GM12878 (cell line): ENCODE measurements around the gene SARM1. TPM values are rescaled to one million over a fixed set of nuclear protein-coding genes. Genes with fewer than 3 reads are reported as not detected.

Experiments used
- BMI1 ChIP-seq: fragments of 450-650 bp; IDR thresholded peaks from 2 replicates; pipeline ENCODE4 v1.6.1; 2016; ENCODE audit warnings: mild to moderate bottlenecking, moderate library complexity, borderline replicate concordance
- ESRRA ChIP-seq: IDR thresholded peaks from 2 replicates; pipeline ENCODE4 v1.6.1; 2012; ENCODE audit warnings: mild to moderate bottlenecking, low read length, improper control_type of control experiment
- KLF5 ChIP-seq: fragments of 450-650 bp; IDR thresholded peaks from 2 replicates; pipeline ENCODE4 v1.6.1; 2014; ENCODE audit warnings: mild to moderate bottlenecking; ENCODE audit not compliant: partially characterized antibody
- NFYB ChIP-seq: IDR thresholded peaks from 2 replicates; pipeline ENCODE4 v1.6.1; 2011; ENCODE audit warnings: low read depth, mild to moderate bottlenecking, low read length, improper control_type of control experiment, moderate library complexity; ENCODE audit not compliant: insufficient read depth
- ZNF384 ChIP-seq: IDR thresholded peaks from 2 replicates; pipeline ENCODE4 v1.6.1; 2012; ENCODE audit warnings: low read depth, mild to moderate bottlenecking, low read length, improper control_type of control experiment, borderline replicate concordance
- polyA plus RNA-seq, 11 experiments: library from polyadenylated mRNA; depleted of rRNA in 4 of 11; unstranded in 6 of 11; stranded (reverse) in 5 of 11; fragments of >200 nt; fragmentation: Nextera tagmentation in 4 of 11; fragmentation: Illumina TruSeq in 1 of 11; extraction: Ambion mirVana in 4 of 11; extraction: Trizol in 1 of 11; gene quantifications; 1 replicate in 1 of 11; 2 replicates in 10 of 11; pipeline versions ENCODE4 v1.2.1 to v1.2.3, GENCODE V29; 2011 to 2016; ENCODE audit warnings: inconsistent platforms in 2 of 11, missing spikeins in 2 of 11, low read depth in 1 of 11
- total RNA-seq, 4 experiments: library from RNA; depleted of rRNA in 3 of 4; stranded (reverse); fragments of >200 nt in 3 of 4; fragmentation: Illumina TruSeq in 1 of 4; extraction: Trizol in 1 of 4; gene quantifications; 2 replicates each; pipeline versions ENCODE4 v1.2.1 to v1.2.3, GENCODE V29; 2013 to 2021
- TF ChIP-seq, protein P1 (sequence below), 3 experiments: IDR thresholded peaks in 2 of 3; conservative IDR thresholded peaks in 1 of 3; 2 replicates each; pipeline ENCODE4 v1.5.1; 2011; ENCODE audit warnings: low read depth in 3 of 3, low read length in 3 of 3, mild to moderate bottlenecking in 3 of 3, control low read depth in 2 of 3, moderate library complexity in 2 of 3, inconsistent platforms in 1 of 3, mixed read lengths in 1 of 3; ENCODE audit not compliant: control insufficient read depth in 2 of 3, insufficient read depth in 1 of 3; ENCODE audit errors: extremely low read depth in 1 of 3
- TF ChIP-seq, protein P2 (sequence below): fragments of 150-350 bp; IDR thresholded peaks from 2 replicates; pipeline ENCODE4 v1.6.1; 2016; ENCODE audit warnings: low read depth, low read length

SARM1 gene
- total and polyA plus RNA-seq, 10 of the 15 experiments (the other 5 are each of a cell fraction or from before 2014, with no cell fraction given): 0.56 to 25.3 (median 11.9) TPM

DNA sequence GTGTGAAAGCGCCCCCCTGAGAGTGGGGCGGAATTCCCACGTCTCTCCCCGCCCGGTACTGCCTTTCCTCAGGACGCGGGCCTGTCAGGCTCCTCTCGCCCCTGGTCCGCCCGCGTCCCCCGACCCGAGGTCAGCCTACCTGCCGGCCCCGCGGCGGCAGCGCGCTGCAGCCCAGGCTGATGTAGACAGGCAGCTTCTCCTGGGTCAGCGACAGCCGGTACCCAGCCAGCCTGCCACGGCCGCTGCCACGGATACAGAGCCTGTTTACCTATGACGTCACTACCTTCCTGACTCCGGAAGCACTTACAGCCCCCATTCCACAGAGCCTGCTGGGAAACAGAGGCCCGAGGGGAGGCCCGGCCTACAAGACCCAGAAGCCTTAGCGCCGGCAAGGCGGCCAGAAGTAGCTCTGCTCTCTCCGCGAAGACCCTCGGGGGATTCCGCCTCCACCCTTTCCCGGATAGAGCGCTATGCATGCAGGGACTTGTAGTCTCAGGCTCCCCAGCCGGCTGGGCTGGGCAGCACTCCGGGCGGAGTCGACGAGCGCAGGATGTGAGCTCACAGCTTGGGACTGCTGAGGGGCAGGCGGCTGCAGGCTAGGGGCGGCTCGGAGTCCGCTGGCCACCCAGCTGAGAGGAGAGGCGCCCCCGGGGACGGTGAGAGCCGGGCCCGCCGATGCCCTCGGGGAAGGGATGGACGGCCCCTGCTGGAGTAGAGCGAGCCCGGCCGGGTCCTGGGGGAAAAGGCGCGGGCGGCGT is 36.1 kb upstream of the SARM1 start, which contains the start of the genes IFT20 and TNFAIP1 (continued):
- TF ChIP-seq, protein P1, sequence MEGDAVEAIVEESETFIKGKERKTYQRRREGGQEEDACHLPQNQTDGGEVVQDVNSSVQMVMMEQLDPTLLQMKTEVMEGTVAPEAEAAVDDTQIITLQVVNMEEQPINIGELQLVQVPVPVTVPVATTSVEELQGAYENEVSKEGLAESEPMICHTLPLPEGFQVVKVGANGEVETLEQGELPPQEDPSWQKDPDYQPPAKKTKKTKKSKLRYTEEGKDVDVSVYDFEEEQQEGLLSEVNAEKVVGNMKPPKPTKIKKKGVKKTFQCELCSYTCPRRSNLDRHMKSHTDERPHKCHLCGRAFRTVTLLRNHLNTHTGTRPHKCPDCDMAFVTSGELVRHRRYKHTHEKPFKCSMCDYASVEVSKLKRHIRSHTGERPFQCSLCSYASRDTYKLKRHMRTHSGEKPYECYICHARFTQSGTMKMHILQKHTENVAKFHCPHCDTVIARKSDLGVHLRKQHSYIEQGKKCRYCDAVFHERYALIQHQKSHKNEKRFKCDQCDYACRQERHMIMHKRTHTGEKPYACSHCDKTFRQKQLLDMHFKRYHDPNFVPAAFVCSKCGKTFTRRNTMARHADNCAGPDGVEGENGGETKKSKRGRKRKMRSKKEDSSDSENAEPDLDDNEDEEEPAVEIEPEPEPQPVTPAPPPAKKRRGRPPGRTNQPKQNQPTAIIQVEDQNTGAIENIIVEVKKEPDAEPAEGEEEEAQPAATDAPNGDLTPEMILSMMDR (IDR thresholded peaks at IDR 0.05 in 2 of 3, conservative IDR thresholded peaks at IDR 0.05 in 1 of 3; ENCODE audit: control insufficient read depth in 2 of 3, extremely low read depth in 1 of 3, insufficient read depth in 1 of 3, low read depth in 3 of 3, low read length in 3 of 3): no peak
- TF ChIP-seq NFYB: no peak
- TF ChIP-seq BMI1: peak; percentile 32; the same call in 1 of the 2 replicates
- TF ChIP-seq KLF5: peak; percentile 95
- no peak for TF ChIP-seq ZNF384
- no peak for TF ChIP-seq ESRRA
- TF ChIP-seq, protein P2, sequence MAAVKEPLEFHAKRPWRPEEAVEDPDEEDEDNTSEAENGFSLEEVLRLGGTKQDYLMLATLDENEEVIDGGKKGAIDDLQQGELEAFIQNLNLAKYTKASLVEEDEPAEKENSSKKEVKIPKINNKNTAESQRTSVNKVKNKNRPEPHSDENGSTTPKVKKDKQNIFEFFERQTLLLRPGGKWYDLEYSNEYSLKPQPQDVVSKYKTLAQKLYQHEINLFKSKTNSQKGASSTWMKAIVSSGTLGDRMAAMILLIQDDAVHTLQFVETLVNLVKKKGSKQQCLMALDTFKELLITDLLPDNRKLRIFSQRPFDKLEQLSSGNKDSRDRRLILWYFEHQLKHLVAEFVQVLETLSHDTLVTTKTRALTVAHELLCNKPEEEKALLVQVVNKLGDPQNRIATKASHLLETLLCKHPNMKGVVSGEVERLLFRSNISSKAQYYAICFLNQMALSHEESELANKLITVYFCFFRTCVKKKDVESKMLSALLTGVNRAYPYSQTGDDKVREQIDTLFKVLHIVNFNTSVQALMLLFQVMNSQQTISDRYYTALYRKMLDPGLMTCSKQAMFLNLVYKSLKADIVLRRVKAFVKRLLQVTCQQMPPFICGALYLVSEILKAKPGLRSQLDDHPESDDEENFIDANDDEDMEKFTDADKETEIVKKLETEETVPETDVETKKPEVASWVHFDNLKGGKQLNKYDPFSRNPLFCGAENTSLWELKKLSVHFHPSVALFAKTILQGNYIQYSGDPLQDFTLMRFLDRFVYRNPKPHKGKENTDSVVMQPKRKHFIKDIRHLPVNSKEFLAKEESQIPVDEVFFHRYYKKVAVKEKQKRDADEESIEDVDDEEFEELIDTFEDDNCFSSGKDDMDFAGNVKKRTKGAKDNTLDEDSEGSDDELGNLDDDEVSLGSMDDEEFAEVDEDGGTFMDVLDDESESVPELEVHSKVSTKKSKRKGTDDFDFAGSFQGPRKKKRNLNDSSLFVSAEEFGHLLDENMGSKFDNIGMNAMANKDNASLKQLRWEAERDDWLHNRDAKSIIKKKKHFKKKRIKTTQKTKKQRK: no peak
